Colonic mucosa (tissue), 4 donors: ENCODE data around the gene SMIM24. TPM values are rescaled to one million over a fixed set of nuclear protein-coding genes. Genes with fewer than 3 reads are reported as not detected.

Experiments used
- DNase-seq: peaks from one replicate; pipeline ENCODE4 v3.0.0-alpha.2; 2020
- H3K27ac ChIP-seq: fragments of 200-600 bp; one replicate; pipeline ENCODE4 v1.8.0; 2021
- H3K27me3 ChIP-seq: fragments of 200-600 bp; one replicate; pipeline ENCODE4 v1.8.0; 2021
- H3K36me3 ChIP-seq: fragments of 200-600 bp; one replicate; pipeline ENCODE4 v1.8.0; 2021
- H3K4me1 ChIP-seq: fragments of 200-600 bp; one replicate; pipeline ENCODE4 v1.8.0; 2021; ENCODE audit warnings: mild to moderate bottlenecking
- H3K4me3 ChIP-seq: fragments of 200-600 bp; one replicate; pipeline ENCODE4 v1.8.0; 2021
- H3K9ac ChIP-seq, 2 donors: one replicate each; pipeline ENCODE4 v1.7.0; 2013; ENCODE audit warnings: control low read depth in 2 of 2, low read depth in 2 of 2, low read length in 2 of 2
- H3K9me3 ChIP-seq: fragments of 200-600 bp; one replicate; pipeline ENCODE4 v1.8.0; 2021
- intact Hi-C: fragments of 100-400 bp; cut with DNase I; formaldehyde crosslinking; loops from one replicate; pipeline ENCODE4 v1.14.1; 2022
- total RNA-seq, 2 donors: library from RNA; stranded (reverse); fragmentation: NEBNext Ultra II Directional in 1 of 2; extraction: Animal tissue kit (Norgen Biotek cat#: 25700) in 1 of 2; gene quantifications; one replicate each; pipeline ENCODE4 v1.2.1, GENCODE V29; 2021
- TF ChIP-seq, protein P1 (sequence below): fragments of 200-600 bp; IDR thresholded peaks from one replicate; pipeline ENCODE4 v1.8.0; 2022; ENCODE audit warnings: antibody characterized with exemption, mild to moderate bottlenecking
- donor health status: healthy.
- donor health status: DM: no; HTN: no; CAD: no.
- donor health status: DM: no; HTN: no; CAD: no.

Gene SMIM24
- total RNA-seq, 2 donors from 2014 or later, result 16.1 to 59.0 TPM

GRCh38 chr19:3494051-3494450 is 13.7 kb upstream of the SMIM24 start:
- no peaks in the 10 kb centered on the region for H3K4me1 ChIP-seq
- H3K9ac ChIP-seq, result no peak overlapping the region
- H3K9me3 ChIP-seq, result no peaks in the 10 kb centered on the region
- H3K36me3 ChIP-seq, result peaks cover 18% of the 10 kb centered on the region
- intact Hi-C loops, result no loop called here
- TF ChIP-seq, protein P1, sequence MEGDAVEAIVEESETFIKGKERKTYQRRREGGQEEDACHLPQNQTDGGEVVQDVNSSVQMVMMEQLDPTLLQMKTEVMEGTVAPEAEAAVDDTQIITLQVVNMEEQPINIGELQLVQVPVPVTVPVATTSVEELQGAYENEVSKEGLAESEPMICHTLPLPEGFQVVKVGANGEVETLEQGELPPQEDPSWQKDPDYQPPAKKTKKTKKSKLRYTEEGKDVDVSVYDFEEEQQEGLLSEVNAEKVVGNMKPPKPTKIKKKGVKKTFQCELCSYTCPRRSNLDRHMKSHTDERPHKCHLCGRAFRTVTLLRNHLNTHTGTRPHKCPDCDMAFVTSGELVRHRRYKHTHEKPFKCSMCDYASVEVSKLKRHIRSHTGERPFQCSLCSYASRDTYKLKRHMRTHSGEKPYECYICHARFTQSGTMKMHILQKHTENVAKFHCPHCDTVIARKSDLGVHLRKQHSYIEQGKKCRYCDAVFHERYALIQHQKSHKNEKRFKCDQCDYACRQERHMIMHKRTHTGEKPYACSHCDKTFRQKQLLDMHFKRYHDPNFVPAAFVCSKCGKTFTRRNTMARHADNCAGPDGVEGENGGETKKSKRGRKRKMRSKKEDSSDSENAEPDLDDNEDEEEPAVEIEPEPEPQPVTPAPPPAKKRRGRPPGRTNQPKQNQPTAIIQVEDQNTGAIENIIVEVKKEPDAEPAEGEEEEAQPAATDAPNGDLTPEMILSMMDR, result no peak
- H3K27me3 ChIP-seq, result no peaks in the 10 kb centered on the region
- DNase-seq, result no peak
- no peak overlapping the region for H3K27ac ChIP-seq
- H3K4me3 ChIP-seq, result no peak overlapping the region

DNA sequence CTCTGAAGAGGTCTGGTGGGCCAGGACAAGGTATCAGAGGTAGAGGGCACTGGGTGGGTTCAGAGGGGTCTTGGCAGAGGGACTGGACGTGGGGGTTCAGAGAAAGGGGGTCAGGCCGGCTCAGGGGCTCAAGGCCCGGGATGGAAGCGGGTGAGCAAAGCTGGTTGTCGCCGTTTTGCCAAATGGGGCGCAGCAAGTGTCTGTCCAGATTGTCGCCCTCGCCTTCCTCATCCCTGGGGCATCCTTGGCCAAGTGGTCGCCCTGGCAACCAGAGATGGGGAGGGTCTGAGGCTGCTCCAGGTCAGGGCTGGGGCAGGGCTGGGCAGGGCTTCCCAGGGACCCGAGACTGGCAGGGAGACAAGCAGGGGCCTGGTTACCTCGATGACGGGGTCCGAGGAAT is 13.3 kb upstream of the SMIM24 start:
- no peaks in the 10 kb centered on the region for H3K27me3 ChIP-seq
- DNase-seq, result no peak
- H3K27ac ChIP-seq, result no peak overlapping the region
- no peaks in the 10 kb centered on the region for H3K4me1 ChIP-seq
- TF ChIP-seq, protein P1, result no peak
- intact Hi-C loops, result no loop called here
- H3K4me3 ChIP-seq, result no peak overlapping the region
- no peaks in the 10 kb centered on the region for H3K9me3 ChIP-seq
- peaks cover 18% of the 10 kb centered on the region for H3K36me3 ChIP-seq
- no peak overlapping the region for H3K9ac ChIP-seq

DNA sequence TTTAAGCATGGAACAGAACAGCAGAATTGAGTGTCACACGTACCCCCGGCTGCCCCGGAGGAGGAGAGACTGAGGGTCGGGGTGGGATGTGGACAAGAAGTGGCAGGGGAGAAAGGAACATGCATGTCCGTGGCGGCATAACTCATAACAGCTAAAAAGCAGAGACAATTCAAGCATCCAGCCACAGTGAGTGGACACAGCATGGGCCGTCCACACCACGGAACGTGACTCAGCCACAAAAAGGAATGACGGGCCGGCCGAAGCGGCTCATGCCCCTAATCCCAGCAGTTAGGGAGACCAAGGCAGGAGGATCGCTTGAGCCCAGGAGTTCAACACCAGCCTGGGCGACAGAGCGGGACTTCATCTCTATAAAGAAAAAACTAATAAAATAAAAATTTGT is 12.6 kb upstream of the SMIM24 start:
- intact Hi-C loops, result no loop called here
- no peaks in the 10 kb centered on the region for H3K27me3 ChIP-seq
- H3K9ac ChIP-seq, result no peak overlapping the region
- H3K9me3 ChIP-seq, result no peaks in the 10 kb centered on the region
- peaks cover 18% of the 10 kb centered on the region for H3K36me3 ChIP-seq
- H3K27ac ChIP-seq, result no peak overlapping the region
- no peak for DNase-seq
- no peaks in the 10 kb centered on the region for H3K4me1 ChIP-seq
- no peak overlapping the region for H3K4me3 ChIP-seq
- TF ChIP-seq, protein P1, result no peak

DNA sequence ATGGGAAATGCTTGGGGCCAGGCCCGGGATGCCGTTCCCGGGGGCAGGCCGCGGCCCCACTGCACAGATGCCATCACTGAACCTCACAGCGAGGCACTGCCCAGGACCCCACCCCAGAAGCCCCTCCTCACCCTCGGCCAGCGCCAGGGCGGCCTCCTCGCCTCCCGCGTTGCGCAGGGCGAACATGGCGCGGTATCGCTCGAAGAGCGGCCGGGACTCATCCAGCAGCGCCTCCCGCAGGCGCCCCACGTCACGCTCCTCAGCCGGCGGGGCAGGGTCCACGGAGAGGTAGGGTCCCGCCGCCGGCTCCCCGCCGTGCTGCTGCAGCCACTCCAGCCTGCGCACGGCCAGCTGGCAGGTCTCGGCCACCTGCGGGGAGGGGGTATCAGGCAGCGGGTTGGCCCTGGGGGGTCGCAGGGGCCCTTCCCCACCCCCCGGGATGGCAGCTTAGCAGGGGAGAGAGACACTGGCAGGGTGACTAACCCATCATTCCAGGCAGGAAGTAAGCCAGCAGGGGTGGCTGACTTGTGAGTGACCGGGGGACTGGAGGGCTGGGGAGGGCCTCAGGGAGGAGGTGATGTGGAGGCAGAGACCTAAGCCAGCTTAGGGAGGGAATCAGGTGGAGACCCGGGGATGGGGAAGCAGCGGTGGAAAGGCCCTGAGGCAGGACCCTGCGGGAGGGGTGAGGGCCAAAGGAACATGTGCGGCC is 12.0 kb upstream of the SMIM24 start:
- intact Hi-C loops, result no loop called here

GRCh38 chr19:3491396-3492119 is 11.2 kb upstream of the SMIM24 start:
- H3K36me3 ChIP-seq, result peaks cover 18% of the 10 kb centered on the region
- no peak for DNase-seq
- no peaks in the 10 kb centered on the region for H3K9me3 ChIP-seq
- no peaks in the 10 kb centered on the region for H3K27me3 ChIP-seq
- H3K4me3 ChIP-seq, result no peak overlapping the region
- H3K4me1 ChIP-seq, result no peaks in the 10 kb centered on the region
- intact Hi-C loops, result no loop called here
- no peak overlapping the region for H3K27ac ChIP-seq
- H3K9ac ChIP-seq, result no peak overlapping the region
- TF ChIP-seq, protein P1, result no peak

More for the DNA sequence above, 12.0 kb upstream of the SMIM24 start:
- H3K9ac ChIP-seq, result no peak overlapping the region
- H3K27me3 ChIP-seq, result no peaks in the 10 kb centered on the region
- peaks cover 18% of the 10 kb centered on the region for H3K36me3 ChIP-seq
- no peak for DNase-seq
- TF ChIP-seq, protein P1, result no peak
- H3K27ac ChIP-seq, result no peak overlapping the region
- no peaks in the 10 kb centered on the region for H3K9me3 ChIP-seq
- H3K4me3 ChIP-seq, result no peak overlapping the region
- H3K4me1 ChIP-seq, result no peaks in the 10 kb centered on the region
